Endothelial cell of umbilical vein (primary cell): ENCODE measurements around the gene DNAJC25. TPM values are rescaled to one million over a fixed set of nuclear protein-coding genes. Genes with fewer than 3 reads are reported as not detected.

ENCODE experiments used
- BruUV-seq: library from RNA; stranded (reverse); fragments of 400-500 nt; replicated peaks from 2 replicates; lab custom pipeline; 2021; lab: Mats Ljungman, UMichigan
- CTCF ChIA-PET: fragments of 300-600, 350-600 bp; sonication (Branson Sonifier 250); formaldehyde crosslinking; loops from one replicate; lab custom pipeline; 2021; ENCODE audit warnings: antibody characterized with exemption, inconsistent platforms; lab: Charles Lee
- POLR2A ChIA-PET: fragments of 300-600, 350-600 bp; sonication (Branson Sonifier 250); formaldehyde crosslinking; loops from one replicate; lab custom pipeline; 2021; ENCODE audit warnings: antibody characterized with exemption, inconsistent platforms; lab: Charles Lee
- DNase-seq: peaks from one replicate; pipeline ENCODE4 v3.0.0-alpha.2; 2011; ENCODE audit warnings: low read depth, low spot score
- FAIRE-seq: peaks from 2 replicates; lab custom pipeline; 2011; peaks lifted over from hg19 to GRCh38; lab: Jason Lieb, UNC
- H2AFZ ChIP-seq: 2 replicates; pipeline ENCODE4 v1.6.0; 2012; ENCODE audit warnings: low read depth, low read length, control low read depth, inconsistent platforms
- H3K27ac ChIP-seq: 2 replicates; pipeline ENCODE4 v1.5.1; 2011; ENCODE audit warnings: low read depth, mild to moderate bottlenecking, control low read depth, low read length, moderate library complexity; ENCODE audit not compliant: insufficient read depth
- H3K27me3 ChIP-seq, 2 experiments: 2 replicates each; pipeline versions ENCODE4 v1.6.0 to v1.6.1; 2011; ENCODE audit warnings: low read length in 2 of 2, mixed read lengths in 1 of 2; ENCODE audit not compliant: control insufficient read depth in 2 of 2, insufficient read depth in 2 of 2
- H3K36me3 ChIP-seq, 2 experiments: 2 replicates in 1 of 2; 3 replicates in 1 of 2; pipeline ENCODE4 v1.5.1; 2011; ENCODE audit warnings: low read length in 2 of 2, mild to moderate bottlenecking in 1 of 2, moderate library complexity in 1 of 2; ENCODE audit not compliant: control insufficient read depth in 2 of 2, insufficient read depth in 2 of 2; ENCODE audit errors: extremely low read depth in 1 of 2
- H3K4me1 ChIP-seq: 3 replicates; pipeline ENCODE4 v1.5.1; 2011; ENCODE audit warnings: mild to moderate bottlenecking, low read length; ENCODE audit not compliant: control insufficient read depth, insufficient read depth; ENCODE audit errors: extremely low read depth
- H3K4me2 ChIP-seq: 2 replicates; pipeline ENCODE4 v1.6.1; 2011; ENCODE audit warnings: low read length, control low read depth, mixed read lengths; ENCODE audit not compliant: insufficient read depth
- H3K4me3 ChIP-seq, 3 experiments: fragments of 200-600 bp in 1 of 3; sonication (generic), shearing (Covaris generic) in 1 of 3; replicated peaks in 1 of 3; 2 replicates each; pipeline ENCODE4 v1.5.1; 2011 to 2016; ENCODE audit warnings: control low read depth in 3 of 3, low read length in 3 of 3, mild to moderate bottlenecking in 2 of 3, inconsistent platforms in 1 of 3, low read depth in 1 of 3, moderate library complexity in 1 of 3; ENCODE audit not compliant: insufficient read depth in 1 of 3
- H3K79me2 ChIP-seq: 2 replicates; pipeline ENCODE4 v1.6.0; 2012; ENCODE audit warnings: low read length, inconsistent platforms; ENCODE audit not compliant: control insufficient read depth, insufficient read depth
- H3K9ac ChIP-seq: replicated peaks from 2 replicates; pipeline ENCODE3; 2011; ENCODE audit warnings: low read length, control low read depth; ENCODE audit not compliant: insufficient read depth; ENCODE audit errors: extremely low read depth
- H3K9me1 ChIP-seq: replicated peaks from 3 replicates; pipeline ENCODE4 v1.6.0; 2011; ENCODE audit warnings: mild to moderate bottlenecking, low read length; ENCODE audit not compliant: control insufficient read depth, insufficient read depth; ENCODE audit errors: extremely low read depth
- H3K9me3 ChIP-seq: replicated peaks from 2 replicates; pipeline ENCODE4 v1.5.1; 2012; ENCODE audit warnings: low read length, inconsistent platforms; ENCODE audit not compliant: control insufficient read depth, insufficient read depth
- H4K20me1 ChIP-seq: replicated peaks from 2 replicates; pipeline ENCODE3; 2011; ENCODE audit warnings: mild to moderate bottlenecking, low read length; ENCODE audit not compliant: control insufficient read depth, insufficient read depth; ENCODE audit errors: extremely low read depth
- EZH2 ChIP-seq: IDR thresholded peaks from 2 replicates; pipeline ENCODE4 v1.6.1; 2012; ENCODE audit warnings: borderline replicate concordance, low read depth, mild to moderate bottlenecking, moderate library complexity, low read length, inconsistent platforms; ENCODE audit not compliant: severe bottlenecking
- FOS ChIP-seq: IDR thresholded peaks from 2 replicates; pipeline ENCODE4 v1.6.1; 2011; ENCODE audit warnings: mild to moderate bottlenecking, low read length, moderate library complexity, borderline replicate concordance; ENCODE audit not compliant: insufficient read depth
- JUN ChIP-seq: IDR thresholded peaks from 2 replicates; pipeline ENCODE4 v1.6.1; 2011; ENCODE audit warnings: borderline replicate concordance, low read depth; ENCODE audit not compliant: insufficient read length, insufficient read depth
- MYC ChIP-seq: IDR thresholded peaks from one replicate; pipeline ENCODE4 v1.6.1; 2011; ENCODE audit warnings: mild to moderate bottlenecking, low read depth, low read length
- POLR2A ChIP-seq: IDR thresholded peaks from 2 replicates; pipeline ENCODE4 v1.6.1; 2012; ENCODE audit warnings: low read depth, mild to moderate bottlenecking, control low read depth, low read length
- dilution Hi-C: fragments of 300-500 bp; cut with MboI; formaldehyde crosslinking; loops from one replicate; pipeline ENCODE4 v1.15.0; 2019; ENCODE audit warnings: low sequenced_read_pairs; ENCODE audit not compliant: extremely low pct_ligation_motif_present
- intact Hi-C: fragments of 100-400 bp; cut with micrococcal nuclease; formaldehyde crosslinking; loops from one replicate; pipeline ENCODE4 v1.10.0; 2022
- polyA plus RNA-seq, 4 experiments: library from polyadenylated mRNA; depleted of rRNA in 3 of 4; stranded (reverse) in 3 of 4; unstranded in 1 of 4; fragments of >200 nt; gene quantifications; 2 replicates each; pipeline versions ENCODE4 v1.2.1 to v1.2.3, GENCODE V29; 2011 to 2012; ENCODE audit warnings: missing spikeins in 1 of 4
- total RNA-seq: library from RNA; stranded (reverse); gene quantifications from 2 replicates; pipeline ENCODE4 v1.2.3, GENCODE V29; 2021
- TF ChIP-seq, protein P1 (sequence below): IDR thresholded peaks from 2 replicates; pipeline ENCODE4 v1.6.1; 2011; ENCODE audit not compliant: insufficient read depth, insufficient read length
- TF ChIP-seq, protein P2 (sequence below), 2 donors: IDR thresholded peaks; 1 replicate in 1 of 2; 2 replicates in 1 of 2; pipeline ENCODE4 v1.5.1; 2011; ENCODE audit warnings: low read length in 2 of 2, mild to moderate bottlenecking in 2 of 2, moderate library complexity in 2 of 2, control low read depth in 1 of 2, inconsistent platforms in 1 of 2, low read depth in 1 of 2; ENCODE audit not compliant: insufficient read depth in 1 of 2; ENCODE audit errors: extremely low read depth in 1 of 2

Gene DNAJC25
- total and polyA plus RNA-seq, 2 donors (not counting 3 experiments of a cell fraction or from before 2014, with no cell fraction given), result 1.7 to 5.5 TPM

DNA sequence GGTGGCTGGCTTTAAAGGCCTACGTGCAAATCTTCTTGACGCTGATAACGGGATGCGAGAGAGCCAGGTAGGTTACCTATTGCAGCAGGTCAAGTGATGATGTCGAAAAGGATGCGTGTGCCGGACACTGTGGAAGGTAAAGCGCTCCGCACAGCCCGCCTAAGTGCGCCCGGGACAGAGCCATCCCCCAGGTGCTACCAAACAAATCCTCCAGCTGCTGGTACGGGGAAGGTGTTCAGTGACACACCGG is 245 bp upstream of the DNAJC25 start:
- Histone ChIP-seq H3K9ac (peak overlapping the region; percentile 22), H3K9me3 (no peaks in the 10 kb centered on the region), H3K27ac (no peak overlapping the region), H3K4me1 (peaks cover 29% of the 10 kb centered on the region), H3K9me1 (no peaks in the 10 kb centered on the region), H3K79me2 (peaks cover 44% of the 10 kb centered on the region), H3K4me2 (peak overlapping the region; percentile 78), H2AFZ (peak overlapping the region; percentile 96), H3K27me3 (no peaks in the 10 kb centered on the region), H3K36me3 (no peaks in the 10 kb centered on the region), H4K20me1 (peaks cover 6% of the 10 kb centered on the region), H3K4me3 (peak overlapping the region; percentile 48 to 88 (median 76))
- ChIA-PET POLR2A (interaction anchor here (0.5 to 1.5 kb wide), 11 partner anchors 9 to 535 kb away, joined by 3 to 18 read pairs (median 4); partner anchors contain the start of gene PTGR1), CTCF (interaction anchor here (0.6 to 3.0 kb wide), 7 partner anchors 9 to 222 kb away, joined by 3 to 20 read pairs (median 4); partner anchors contain the start of gene PTGR1)
- TF ChIP-seq, protein P1, sequence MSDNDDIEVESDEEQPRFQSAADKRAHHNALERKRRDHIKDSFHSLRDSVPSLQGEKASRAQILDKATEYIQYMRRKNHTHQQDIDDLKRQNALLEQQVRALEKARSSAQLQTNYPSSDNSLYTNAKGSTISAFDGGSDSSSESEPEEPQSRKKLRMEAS, result no peak
- no peak for TF ChIP-seq EZH2
- no peak for TF ChIP-seq MYC
- TF ChIP-seq FOS, result no peak
- TF ChIP-seq POLR2A, result no peak
- TF ChIP-seq JUN, result no peak
- TF ChIP-seq, protein P2, sequence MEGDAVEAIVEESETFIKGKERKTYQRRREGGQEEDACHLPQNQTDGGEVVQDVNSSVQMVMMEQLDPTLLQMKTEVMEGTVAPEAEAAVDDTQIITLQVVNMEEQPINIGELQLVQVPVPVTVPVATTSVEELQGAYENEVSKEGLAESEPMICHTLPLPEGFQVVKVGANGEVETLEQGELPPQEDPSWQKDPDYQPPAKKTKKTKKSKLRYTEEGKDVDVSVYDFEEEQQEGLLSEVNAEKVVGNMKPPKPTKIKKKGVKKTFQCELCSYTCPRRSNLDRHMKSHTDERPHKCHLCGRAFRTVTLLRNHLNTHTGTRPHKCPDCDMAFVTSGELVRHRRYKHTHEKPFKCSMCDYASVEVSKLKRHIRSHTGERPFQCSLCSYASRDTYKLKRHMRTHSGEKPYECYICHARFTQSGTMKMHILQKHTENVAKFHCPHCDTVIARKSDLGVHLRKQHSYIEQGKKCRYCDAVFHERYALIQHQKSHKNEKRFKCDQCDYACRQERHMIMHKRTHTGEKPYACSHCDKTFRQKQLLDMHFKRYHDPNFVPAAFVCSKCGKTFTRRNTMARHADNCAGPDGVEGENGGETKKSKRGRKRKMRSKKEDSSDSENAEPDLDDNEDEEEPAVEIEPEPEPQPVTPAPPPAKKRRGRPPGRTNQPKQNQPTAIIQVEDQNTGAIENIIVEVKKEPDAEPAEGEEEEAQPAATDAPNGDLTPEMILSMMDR (IDR thresholded peaks at IDR 0.05; ENCODE audit: extremely low read depth in 1 of 2, insufficient read depth in 1 of 2, low read depth in 1 of 2, low read length in 2 of 2), result no peak
- FAIRE-seq, result no peak
- dilution Hi-C loops (no loop called here), intact Hi-C loops (loop anchor here (1.0 to 5.0 kb wide), 4 partner anchors 30 to 146 kb away; partner anchors contain the start of genes ECPAS, GNG10 and PTGR1)
- no TSS peak for BruUV-seq
- no peak for DNase-seq
